Activated naive CD8-positive, alpha-beta T cell (primary cell): ENCODE results near the gene GPRASP2.
"Not testable (repeated sequence)": the region's sequence is repeated elsewhere in the genome, so short reads cannot be mapped to it uniquely, and the experiment has no call there.

Source experiments
- H3K27ac Mint-ChIP-seq: one replicate; pipeline ENCODE4 v1.8.0; 2021; ENCODE audit warnings: mixed read lengths
- H3K27me3 Mint-ChIP-seq: one replicate; pipeline ENCODE4 v1.8.0; 2021; ENCODE audit warnings: mixed read lengths
- H3K36me3 Mint-ChIP-seq: one replicate; pipeline ENCODE4 v1.8.0; 2021; ENCODE audit warnings: mixed read lengths
- H3K4me1 Mint-ChIP-seq: one replicate; pipeline ENCODE4 v1.8.0; 2021; ENCODE audit warnings: low read depth, mixed read lengths
- H3K4me3 Mint-ChIP-seq: one replicate; pipeline ENCODE4 v1.8.0; 2021; ENCODE audit warnings: mild to moderate bottlenecking, mixed read lengths
- H3K9me3 Mint-ChIP-seq: one replicate; pipeline ENCODE4 v1.8.0; 2021; ENCODE audit warnings: low read depth, mixed read lengths

GPRASP2 gene

DNA sequence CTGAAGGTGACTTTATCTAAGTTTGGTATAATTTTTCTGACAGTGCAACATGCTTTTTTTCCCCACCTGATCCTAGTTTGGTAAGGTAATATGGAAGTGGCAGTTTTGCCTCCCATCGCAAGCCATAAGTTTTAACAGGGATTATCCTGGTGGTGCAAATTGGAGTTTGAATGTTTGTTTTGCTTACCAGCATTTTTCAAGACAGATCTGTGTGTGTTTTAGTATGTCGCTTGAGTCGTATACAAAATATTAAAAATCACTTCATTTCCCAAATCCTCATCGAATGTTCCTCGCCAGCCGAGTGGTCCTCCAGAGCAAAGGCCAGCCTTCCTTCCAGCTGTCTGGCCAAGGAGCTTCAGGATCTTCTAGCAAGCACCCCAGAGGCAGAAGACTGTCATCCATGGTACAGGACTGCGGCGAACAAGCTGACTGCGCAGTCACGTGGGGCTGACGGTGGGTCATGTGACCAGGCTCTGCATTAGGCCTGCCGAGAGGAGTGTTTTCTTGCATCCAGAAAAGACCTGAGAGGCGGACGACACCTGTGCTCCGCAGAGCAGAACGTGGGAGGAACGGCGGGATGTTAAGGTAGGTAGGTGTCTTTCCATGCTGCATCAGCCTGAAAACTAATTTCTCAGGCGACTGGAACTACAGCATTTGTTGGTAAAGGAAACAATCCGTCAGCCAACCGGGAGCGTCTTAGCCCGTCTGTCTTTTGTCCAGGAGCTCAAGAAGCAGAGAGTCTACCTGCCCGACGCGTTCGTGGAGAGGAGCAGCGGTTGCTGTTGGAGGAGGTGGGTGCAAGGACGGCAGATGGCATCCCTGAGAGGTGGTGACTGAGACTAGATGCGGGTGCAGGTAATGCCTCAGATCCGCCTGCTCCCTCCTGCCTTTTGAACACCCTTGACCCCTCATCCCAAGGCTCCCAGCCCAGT is 8.3 kb downstream of the GPRASP2 start, which contains the start of gene GPRASP3:
TSS of gene GPRASP3 (plus strand) at position 507 of the 932 bp plus-strand sequence. CDS start 28,253 bp downstream, outside the sequence.
- Mint-ChIP-seq H3K9me3 (no peaks in the 10 kb centered on the region), H3K27ac (peak within 1 kb of the TSS; percentile 86), H3K4me3 (peak within 1 kb of the TSS; percentile 93), H3K27me3 (no peaks in the 10 kb centered on the region), H3K36me3 (no peaks in the 10 kb centered on the region), H3K4me1 (peaks cover 13% of the 10 kb centered on the region)

DNA sequence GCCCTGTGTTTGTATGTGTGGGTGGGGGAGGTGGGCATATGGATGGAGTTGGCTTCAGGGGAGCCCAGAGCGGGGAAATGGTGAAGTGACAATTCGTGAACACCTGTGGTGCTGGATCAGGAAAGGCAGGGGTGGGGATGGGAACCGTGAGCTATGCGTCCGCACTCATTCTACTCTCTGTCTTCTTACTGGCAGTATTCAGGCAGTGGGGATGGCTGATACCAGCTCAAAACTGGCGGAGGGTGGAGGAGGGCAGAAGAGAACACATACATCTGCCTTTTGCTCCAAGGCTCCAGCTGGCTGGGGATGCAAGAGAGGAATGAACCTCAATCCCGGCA is 8.9 kb downstream of the GPRASP2 start:
- H3K9me3 Mint-ChIP-seq, H3K36me3 Mint-ChIP-seq, H3K27ac Mint-ChIP-seq, H3K27me3 Mint-ChIP-seq: not testable (repeated sequence)
- Mint-ChIP-seq H3K4me1 (peaks cover 13% of the 10 kb centered on the region), H3K4me3 (peak overlapping the region; percentile 93)

DNA sequence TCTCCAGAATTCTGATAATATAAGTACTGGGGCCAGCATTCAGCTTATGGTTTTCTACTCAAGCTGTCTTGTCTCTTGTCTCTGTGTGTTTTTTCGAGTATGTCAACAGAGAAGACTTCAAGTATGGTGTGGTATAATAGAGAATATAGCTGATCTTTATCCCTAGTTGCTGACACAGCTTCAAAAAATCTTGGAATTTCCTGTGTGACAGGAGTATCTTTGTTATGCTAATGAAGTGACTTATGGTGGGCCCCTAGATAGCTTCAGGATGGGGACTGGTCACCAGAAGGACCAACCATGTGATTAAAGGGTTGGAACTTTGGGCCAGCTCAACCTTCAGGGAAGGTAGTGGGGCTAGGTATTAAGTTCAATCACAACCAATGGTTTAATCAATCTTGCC is 11.2 kb downstream of the GPRASP2 start:
- H3K4me3 Mint-ChIP-seq: no peak overlapping the region
- no peaks in the 10 kb centered on the region for H3K36me3 Mint-ChIP-seq
- no peaks in the 10 kb centered on the region for H3K9me3 Mint-ChIP-seq
- H3K27ac Mint-ChIP-seq: no peak overlapping the region
- no peaks in the 10 kb centered on the region for H3K27me3 Mint-ChIP-seq
- peaks cover 13% of the 10 kb centered on the region for H3K4me1 Mint-ChIP-seq

DNA sequence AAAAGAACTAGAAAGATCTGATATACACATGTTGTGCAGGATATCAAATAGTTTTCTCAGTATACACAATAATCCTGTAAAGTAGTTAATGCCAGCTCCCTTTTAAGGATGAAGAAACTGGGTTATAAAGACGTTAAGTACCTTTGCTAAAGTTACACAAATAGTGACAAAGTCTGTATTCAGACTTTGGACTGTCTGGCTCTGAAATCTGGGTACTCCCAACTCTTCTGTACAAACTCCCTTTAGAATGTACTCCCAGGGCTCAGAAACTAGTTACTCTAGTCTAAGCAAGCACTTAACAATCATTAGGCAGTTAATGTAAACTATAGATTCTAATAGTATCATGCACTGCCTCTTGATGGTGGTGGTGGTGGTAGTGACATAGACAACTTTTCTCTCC is 15.5 kb downstream of the GPRASP2 start:
- Mint-ChIP-seq H3K9me3 (no peaks in the 10 kb centered on the region), H3K36me3 (no peaks in the 10 kb centered on the region), H3K4me3 (no peak overlapping the region), H3K27ac (no peak overlapping the region), H3K4me1 (peaks cover 3% of the 10 kb centered on the region), H3K27me3 (no peaks in the 10 kb centered on the region)

DNA sequence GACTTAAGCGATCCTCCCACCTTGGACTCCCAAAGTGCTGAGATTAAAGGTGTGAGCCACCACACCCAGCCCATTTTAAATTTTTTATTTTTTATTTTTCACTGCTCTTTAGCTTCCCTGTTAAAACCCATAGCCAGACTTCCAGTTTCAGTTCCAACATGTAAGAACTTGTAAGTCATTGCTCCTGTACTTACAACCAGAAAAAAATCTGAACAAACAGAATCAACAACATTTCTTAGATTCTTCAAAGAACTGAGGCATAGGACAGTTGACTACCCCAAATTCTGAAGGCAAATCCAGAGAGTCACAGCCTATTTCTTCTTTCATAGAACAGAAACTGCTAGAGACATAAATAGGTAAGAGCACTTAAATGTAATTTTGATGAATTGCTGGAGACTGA is 16.4 kb downstream of the GPRASP2 start:
- H3K9me3 Mint-ChIP-seq: no peaks in the 10 kb centered on the region
- no peaks in the 10 kb centered on the region for H3K36me3 Mint-ChIP-seq
- H3K4me1 Mint-ChIP-seq: peaks cover 3% of the 10 kb centered on the region
- no peak overlapping the region for H3K4me3 Mint-ChIP-seq
- no peak overlapping the region for H3K27ac Mint-ChIP-seq
- no peaks in the 10 kb centered on the region for H3K27me3 Mint-ChIP-seq

DNA sequence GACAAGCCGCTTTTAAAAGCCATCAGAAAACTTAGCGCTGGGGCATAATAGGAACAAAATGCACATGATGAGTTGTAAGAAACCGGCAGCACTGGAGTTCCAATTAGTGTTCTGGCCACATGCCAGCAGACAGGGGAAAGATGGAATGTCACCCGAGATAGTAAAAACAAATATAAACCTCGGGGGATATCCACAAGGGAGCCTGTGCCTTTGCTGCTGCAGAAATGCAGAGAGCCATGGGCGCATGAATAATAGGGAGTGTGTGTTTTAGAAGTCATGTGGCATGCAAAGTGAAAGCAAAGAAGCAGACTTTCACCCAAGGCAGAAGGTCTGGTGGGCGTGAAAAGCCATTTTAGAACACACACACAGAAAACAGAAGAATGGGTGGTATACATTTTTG is 27.4 kb downstream of the GPRASP2 start:
- Mint-ChIP-seq H3K9me3 (no peaks in the 10 kb centered on the region), H3K4me3 (no peak overlapping the region), H3K36me3 (no peaks in the 10 kb centered on the region), H3K27ac (no peak overlapping the region), H3K4me1 (peaks cover 3% of the 10 kb centered on the region), H3K27me3 (no peaks in the 10 kb centered on the region)

DNA sequence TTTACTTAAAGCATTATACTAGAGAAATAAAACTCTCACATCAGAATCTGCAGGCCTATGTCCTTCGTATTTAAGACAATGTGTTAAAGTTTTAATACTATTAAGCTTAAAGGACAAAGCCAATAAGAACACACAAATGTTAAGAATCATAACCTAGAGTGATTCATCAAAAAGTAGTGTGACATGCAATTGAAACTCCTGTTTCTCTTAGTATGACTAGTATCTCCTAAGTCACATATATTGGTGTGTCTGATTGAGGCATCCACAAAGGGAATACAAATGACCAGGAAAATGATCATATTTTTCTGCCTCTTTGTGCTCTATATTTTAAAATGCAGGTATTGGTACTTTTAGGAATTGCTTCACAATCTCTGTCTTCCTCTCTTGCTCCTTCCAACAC is 32.1 kb downstream of the GPRASP2 start:
- Mint-ChIP-seq H3K4me1 (peaks cover 11% of the 10 kb centered on the region), H3K36me3 (no peaks in the 10 kb centered on the region), H3K4me3 (peak overlapping the region; percentile 64), H3K9me3 (no peaks in the 10 kb centered on the region), H3K27me3 (no peaks in the 10 kb centered on the region), H3K27ac (peak overlapping the region; percentile 28)

DNA sequence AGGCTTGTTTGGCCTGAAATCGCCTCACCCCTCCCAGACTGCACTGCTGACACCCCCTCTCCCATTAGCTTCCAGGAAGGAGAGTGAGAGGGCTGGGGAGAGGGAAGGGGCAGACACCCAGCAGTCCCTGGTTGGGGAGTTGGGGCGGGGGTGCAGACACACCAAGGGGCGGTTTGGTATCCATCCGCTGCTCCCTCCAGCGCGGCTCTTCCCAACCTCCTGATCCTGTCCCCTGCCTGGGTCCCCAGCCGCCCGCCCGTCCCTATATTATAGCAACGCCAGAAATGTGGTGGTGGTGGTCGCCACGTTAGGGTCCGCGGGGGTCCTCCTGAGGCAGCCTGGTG is 33.2 kb downstream of the GPRASP2 start:
- Mint-ChIP-seq H3K27ac (no peak overlapping the region), H3K36me3 (no peaks in the 10 kb centered on the region), H3K9me3 (no peaks in the 10 kb centered on the region), H3K27me3 (no peaks in the 10 kb centered on the region), H3K4me1 (peaks cover 11% of the 10 kb centered on the region), H3K4me3 (peak overlapping the region; percentile 85)

DNA sequence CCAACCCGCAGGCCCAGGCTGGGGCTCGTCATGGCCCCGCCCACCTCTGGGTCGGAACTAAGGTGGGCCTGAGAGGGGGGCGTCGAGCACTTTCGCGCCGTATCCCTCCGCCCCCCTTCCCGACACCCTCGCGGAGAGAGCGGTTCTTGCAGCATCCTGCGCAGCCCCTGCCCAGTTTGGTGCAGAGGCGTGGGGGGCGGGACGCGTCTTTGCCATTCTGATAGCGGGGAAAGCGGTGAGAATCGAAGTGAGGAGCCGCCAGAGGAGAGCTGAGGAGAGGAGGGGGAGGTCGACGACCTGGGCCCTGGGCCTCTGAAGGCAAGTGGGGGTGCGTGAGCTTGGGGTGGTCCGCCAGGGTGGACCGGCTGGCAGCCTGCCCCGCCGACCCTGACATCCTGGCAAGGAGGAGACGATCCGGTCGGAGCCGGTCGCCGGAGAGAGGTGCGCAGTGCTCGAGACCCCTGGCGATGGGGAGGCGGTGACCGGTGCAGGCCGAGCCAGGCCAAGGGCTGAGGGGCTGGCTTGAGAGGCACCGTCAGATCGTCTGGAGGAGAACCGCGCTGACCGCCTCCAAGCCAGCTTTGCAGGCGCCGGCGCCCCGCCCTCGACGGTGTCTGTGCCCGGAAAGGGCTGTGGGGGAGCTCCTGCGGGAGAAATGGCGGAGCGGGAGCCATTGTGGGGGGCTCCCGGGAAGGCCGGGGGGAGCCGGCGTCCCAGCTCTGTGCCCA is 33.8 kb downstream of the GPRASP2 start:
- H3K27me3 Mint-ChIP-seq: no peaks in the 10 kb centered on the region

DNA sequence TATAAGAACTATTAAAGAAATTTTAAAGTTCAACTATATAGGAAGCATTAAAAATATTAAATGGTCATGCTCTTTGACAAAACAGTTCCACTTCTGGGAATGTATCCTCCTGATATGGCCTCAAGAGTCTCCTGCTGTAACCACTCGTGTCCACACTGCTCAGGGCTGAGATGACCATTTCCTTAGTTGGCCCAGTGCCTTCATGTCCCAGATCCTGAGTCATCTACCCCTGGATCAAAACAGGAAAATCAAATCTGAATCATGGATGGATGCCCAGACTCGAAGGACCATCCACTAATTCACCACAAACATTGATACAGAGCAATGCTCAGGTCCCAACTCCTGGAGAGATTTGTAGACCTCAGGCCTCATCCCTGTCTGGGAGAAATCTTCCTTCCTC is 53.0 kb downstream of the GPRASP2 start:
- no peaks in the 10 kb centered on the region for H3K27me3 Mint-ChIP-seq
- H3K9me3 Mint-ChIP-seq: no peaks in the 10 kb centered on the region
- no peak overlapping the region for H3K4me3 Mint-ChIP-seq
- H3K27ac Mint-ChIP-seq: no peak overlapping the region
- H3K4me1 Mint-ChIP-seq: peaks cover 10% of the 10 kb centered on the region
- no peaks in the 10 kb centered on the region for H3K36me3 Mint-ChIP-seq

More for the DNA sequence above, 33.8 kb downstream of the GPRASP2 start:
- Mint-ChIP-seq H3K27ac (no peak overlapping the region), H3K4me1 (peaks cover 11% of the 10 kb centered on the region), H3K9me3 (no peaks in the 10 kb centered on the region), H3K4me3 (peak overlapping the region; percentile 85), H3K36me3 (no peaks in the 10 kb centered on the region)

DNA sequence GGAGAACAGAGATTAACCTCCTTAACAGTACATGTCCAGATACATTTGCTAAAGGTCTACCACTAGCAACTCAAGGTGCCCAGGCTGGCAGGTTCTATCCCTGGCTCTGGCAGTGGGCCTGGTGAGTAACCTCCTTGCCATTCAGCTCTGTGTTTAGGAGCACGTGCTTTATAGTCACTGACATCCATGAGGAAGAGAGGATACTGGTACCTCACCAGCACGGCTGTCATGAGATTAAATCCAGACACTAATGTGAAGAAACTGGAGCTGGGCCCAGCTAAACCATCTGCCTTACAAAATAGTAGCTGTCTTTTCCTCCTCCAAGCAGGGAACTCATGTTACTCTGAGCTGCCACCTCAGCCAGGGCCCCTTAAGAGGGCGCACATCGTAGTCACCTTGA is 53.6 kb downstream of the GPRASP2 start:
- Mint-ChIP-seq H3K27me3 (no peaks in the 10 kb centered on the region), H3K36me3 (no peaks in the 10 kb centered on the region), H3K9me3 (no peaks in the 10 kb centered on the region), H3K4me3 (no peak overlapping the region), H3K4me1 (peaks cover 10% of the 10 kb centered on the region), H3K27ac (no peak overlapping the region)

DNA sequence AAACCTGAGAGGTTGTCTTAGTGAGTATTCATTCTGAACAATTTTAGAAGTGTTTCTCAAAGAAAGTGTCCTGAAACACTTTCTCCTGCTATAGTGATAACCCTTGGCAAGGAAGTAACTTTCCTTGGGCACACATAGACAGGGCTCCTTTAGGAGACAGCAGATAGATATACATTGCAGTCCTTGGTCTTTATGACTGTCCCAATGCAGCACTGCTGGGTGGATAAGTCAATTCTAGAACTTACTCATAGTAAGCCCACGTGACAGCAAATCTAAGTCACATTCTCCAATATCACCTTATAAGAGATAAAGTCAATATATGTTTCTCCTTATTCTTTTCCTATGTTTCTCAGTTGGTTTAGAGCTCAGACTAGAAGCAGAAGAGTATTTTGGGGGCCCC is 55.0 kb downstream of the GPRASP2 start:
- Mint-ChIP-seq H3K27me3 (no peaks in the 10 kb centered on the region), H3K9me3 (no peaks in the 10 kb centered on the region), H3K27ac (no peak overlapping the region), H3K4me1 (peaks cover 10% of the 10 kb centered on the region), H3K36me3 (no peaks in the 10 kb centered on the region), H3K4me3 (no peak overlapping the region)
